ENCODE measurements around the gene OSBP2.
A peak's percentile ranks its signal among the peaks of the same experiment; 100 is the strongest.

Gene OSBP2

DNA sequence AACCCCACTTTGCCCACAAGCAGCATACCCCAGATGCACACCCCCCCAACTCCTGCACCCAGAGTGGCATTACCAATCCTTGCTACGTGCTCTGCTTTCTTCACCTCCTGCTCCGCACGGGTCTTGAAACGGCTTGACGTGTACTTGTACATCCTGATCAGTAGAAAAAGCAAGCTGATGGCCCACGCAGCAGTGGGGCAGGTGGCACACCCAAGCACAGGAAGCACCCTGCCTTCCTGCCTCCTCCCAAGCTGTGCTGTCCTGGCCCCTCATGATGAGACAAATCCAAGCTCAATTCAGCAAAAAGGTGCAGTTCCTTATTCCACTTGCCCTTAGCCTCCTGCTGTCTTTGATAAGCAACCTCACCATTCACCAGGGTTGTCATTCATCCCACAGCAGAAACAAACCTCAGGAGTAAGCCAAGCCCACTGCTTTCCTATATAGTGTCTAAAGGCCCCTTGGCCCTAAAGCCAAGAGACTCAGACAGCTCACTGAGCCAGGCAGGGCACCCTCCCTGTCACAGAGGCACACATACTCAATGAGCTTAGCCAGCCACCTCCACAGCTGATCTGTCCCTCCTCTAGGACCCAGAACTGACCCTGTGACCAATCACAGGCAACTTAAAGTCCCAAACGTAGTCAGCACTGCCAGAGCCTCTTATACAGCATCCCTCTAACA is 246.2 kb downstream of the OSBP2 start:
- DNase-seq (ENCODE audit: low spot score): no peak

DNA sequence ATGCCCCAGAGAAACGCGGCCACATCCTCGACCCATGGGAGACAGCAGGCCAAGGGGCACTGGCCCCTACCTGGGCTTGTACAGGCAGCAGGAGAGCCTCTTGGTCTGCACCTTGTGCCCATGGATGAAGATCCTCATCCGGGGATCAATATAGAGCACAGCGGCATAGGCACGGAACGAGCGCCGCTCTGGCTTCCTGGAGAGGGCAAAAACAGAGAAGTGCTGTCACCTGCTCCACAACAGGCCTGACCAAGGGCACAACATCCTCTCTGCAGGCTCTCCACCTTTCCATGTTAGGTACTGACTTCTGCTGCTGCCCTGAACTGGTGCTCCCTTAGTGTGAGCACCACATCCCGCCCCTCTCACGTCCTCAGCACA is 246.7 kb downstream of the OSBP2 start:
- DNase-seq (ENCODE audit: low spot score): no peak

DNA sequence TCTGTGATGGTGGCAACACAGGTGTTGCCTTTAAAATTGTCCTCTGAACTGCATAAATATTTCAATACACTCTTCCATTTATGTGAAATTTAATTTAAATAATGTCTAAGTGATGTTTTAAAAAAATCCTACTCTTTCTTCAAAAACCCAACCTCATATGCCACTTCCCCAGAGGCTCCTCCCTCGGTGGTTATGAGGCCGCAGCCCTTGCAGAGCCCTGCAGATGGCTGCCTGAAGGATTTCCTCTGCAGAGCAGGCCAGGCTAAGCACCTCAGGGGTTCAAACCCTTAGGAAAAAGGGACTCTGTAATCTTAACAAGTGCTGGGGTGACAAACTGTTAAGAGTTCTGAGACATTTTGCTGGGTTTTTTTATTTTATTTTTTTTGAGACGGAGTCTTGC is 248.7 kb downstream of the OSBP2 start:
- DNase-seq (ENCODE audit: low spot score): no peak

DNA sequence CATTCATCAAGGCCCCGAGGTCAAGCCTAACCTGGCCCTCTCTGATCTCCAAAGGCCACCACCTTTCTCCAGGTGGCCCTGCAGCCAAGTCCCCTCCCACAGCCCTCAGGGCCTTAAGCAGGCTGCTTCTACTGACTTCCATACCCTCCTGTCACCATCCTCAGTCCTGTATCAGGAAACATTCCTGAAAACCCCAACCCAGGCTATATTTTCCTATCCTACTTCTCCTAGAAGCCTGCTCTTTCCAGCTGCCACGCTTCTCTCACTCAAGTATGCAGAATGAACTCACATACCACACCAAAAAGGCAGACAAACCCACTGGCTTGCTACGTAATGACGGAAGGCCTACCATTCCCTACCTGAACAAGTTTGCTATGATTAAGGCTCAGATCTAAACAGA is 250.3 kb downstream of the OSBP2 start:
- DNase-seq (ENCODE audit: low spot score): no peak

DNA sequence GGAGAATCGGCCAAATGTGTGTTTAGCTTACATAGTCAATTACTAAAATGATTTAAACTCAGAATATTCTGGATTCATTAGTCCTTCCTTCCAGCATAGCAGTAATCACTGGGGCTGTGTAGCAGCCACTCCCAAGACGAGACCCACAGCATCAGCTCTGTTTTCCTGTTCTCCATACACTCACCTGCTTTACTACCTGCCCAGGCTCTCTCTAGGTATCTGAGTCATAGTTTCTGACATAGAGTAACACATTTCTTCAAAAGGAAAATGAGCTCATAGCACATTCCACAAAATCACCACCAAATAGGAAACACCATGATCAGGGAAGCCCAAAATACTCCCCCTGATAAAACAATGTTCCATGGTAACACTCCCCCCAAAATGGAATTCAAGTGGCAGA is 251.0 kb downstream of the OSBP2 start:
- peak; percentile 86 for DNase-seq (ENCODE audit: low spot score)

DNA sequence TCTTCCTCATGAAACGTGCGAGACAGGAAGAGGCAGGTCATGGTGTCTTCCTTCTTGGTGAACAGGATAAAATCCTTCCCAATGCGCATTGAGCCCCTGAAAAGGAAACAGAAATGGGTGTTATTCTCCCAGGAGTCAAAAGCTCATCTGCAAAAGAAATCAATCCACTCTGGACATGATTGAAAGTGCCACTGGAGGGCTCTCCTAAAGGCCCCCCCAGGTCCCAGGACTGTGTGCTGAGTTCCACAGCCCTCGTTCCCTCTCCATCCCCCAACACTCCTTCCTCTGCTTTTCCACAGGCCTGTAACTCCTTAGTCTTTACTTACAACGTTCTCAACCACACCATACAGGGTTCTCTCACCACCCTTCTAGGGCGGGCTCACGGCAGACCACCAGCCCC is 251.7 kb downstream of the OSBP2 start:
- no peak for DNase-seq (ENCODE audit: low spot score)

DNA sequence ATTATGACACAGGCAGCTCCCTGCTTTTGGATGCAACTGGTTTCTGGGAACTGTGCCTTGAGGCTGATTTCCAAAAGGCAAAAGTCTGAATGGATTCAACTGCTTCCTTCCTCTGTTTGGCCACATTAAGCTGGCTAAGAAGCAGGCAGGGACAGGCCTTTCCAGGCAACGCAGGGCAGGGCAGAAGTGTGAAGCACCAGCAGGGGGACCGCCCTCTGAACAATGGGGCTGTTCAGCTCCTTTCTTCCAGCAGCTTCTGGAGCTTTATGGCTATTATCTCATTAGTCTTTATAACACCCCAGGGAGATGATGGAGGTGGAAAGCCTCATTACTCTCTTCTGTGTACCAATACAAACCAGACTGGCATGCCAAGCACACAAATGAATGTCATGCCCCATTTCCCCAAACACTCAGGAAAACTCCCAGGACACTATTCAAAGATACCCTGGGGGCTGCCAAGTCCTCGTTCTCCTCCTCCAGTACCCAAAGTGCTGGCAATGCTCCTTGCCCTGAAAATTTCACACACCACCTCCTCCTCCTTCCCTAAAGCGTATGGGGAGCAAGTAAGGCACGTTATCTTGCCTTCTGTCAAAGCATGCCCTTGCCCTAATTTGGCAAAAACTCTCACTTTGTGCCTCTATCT is 252.6 kb downstream of the OSBP2 start:
- DNase-seq (ENCODE audit: low spot score): no peak

DNA sequence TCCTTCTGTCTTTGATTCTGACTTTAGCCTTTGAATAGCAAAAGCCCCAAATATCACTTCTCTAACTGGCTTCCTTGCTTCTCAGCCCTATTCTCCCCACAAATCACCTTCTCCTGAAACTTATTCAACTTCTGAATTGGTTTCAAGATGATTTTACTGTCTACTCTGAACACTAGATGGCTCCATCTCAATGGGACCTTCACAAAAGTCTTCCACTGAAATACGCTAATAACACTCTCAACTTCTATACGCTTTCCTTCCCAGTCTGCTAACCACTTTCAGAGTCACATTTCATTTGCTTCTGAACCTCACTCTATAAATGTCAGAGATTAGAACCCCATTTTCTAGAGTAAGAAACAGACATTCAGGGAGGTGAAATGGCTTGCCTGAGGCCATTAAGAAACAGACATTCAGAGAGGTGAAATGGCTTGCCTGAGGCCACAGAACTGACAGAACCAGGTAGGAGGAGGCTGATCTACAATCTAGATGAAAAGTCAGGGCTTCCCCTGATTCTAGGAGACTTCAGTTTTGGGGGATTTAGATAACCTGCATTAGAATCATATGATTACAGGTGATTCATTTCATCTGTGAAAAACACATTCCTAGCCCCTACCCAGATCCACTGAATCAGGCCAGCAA is 253.3 kb downstream of the OSBP2 start:
- DNase-seq (ENCODE audit: low spot score): peak; percentile 32

DNA sequence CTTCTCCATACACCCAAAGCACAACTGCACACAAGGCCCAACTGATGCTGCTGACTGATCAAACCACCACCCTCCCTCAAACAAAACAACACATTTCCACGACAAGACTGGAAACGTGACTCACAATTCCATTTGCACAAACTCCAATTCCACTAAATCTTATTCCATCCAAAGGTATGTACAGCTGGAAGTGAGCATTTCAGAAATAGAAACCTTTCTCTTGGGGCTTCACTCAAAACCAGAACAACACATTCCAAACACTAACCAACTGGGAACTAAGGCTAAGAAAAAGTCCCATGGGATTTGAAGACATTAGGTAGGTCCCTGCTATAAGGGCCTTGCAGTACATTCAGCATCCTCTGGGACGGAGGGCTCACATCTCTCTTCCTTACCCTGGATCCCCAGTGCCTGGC is 254.3 kb downstream of the OSBP2 start:
- no peak for DNase-seq (ENCODE audit: low spot score)

DNA sequence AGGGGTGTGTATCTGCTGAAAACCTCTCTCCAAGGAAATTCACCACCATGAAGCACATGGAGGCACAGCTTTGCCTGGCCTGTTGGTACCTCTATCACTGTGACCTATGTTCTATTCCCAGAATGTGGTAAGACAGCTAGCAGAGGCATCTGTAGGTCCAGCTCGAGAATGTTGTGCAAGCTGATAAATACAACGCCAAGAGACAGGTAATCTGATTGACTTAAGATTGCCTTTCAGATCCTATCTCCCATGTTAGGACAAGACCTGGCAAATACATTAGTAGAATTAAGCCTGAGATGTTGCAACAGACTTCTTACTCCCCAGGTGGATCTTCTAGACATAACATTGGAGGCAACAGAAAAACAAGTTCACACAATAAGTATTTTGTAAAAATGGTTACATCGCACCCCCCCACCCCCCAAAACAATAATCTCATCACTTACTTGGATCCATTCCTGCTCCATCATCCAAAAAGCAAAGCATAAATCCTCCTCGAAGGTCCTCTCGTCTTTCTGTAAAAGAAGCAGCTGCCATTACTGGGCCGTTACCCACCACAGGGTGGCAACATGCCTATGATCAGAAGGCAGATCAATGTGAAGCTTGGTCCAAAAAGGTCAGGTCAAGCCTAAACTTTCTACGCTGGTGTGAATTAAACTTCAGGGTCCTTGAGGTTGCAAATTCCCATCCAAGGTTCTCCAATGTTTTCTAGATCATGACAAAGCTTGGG is 255.4 kb downstream of the OSBP2 start:
- DNase-seq (ENCODE audit: low spot score): no peak

DNA sequence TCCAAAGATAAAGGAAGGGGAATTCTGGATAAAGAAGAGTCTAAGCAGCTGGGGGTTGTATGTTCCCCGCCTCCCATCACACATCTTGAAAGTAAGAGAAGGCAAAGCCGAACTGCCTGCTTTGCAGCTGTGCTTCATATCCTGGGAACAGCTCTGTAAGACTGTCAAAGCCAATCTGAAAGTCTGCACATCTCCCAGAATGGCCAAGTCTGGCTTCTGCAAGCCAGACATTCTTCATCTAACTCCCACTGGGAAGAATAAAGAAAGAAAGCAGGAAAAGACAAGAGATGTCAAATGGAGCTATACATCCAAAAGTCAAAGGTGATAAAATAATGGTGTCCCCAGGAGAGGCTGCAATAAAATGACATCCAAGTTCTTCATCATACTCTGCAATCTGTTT is 258.5 kb downstream of the OSBP2 start:
- DNase-seq (ENCODE audit: low spot score): no peak

DNA sequence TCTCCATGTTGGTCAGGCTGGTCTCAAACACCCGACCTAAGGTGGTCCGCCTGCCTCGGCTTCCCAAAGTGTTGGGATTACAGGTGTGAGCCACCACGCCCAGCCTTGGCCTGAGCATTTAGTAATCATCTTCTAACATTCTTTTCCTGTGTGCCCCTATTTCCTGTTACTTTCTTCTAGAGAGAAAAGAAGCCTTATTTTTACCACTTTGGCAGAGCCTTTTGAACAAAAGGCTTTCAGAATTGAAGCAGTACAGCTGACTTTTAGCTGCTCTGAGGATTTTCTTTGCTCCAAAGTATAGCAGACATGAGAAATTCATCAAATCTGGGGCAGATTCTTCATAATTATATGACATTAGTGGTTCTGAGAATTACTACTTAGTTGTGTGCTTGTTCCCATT is 260.5 kb downstream of the OSBP2 start:
- no peak for DNase-seq (ENCODE audit: low spot score)

Measured in kidney tubule cell (primary cell).